Type B pancreatic cell (in vitro differentiated cells): Measurements from ENCODE around the gene RAB32. TPM values are rescaled to one million over a fixed set of nuclear protein-coding genes. Genes with fewer than 3 reads are reported as not detected.
"Not testable (repeated sequence)": the region's sequence is repeated elsewhere in the genome, so short reads cannot be mapped to it uniquely, and the experiment has no call there.

Source experiments
- DNase-seq: peaks from one replicate; pipeline ENCODE4 v3.0.0; 2021; ENCODE audit warnings: mixed read lengths; ENCODE audit not compliant: unreplicated experiment; ENCODE audit errors: extremely low spot score
- H3K27ac Mint-ChIP-seq: 2 replicates; pipeline ENCODE4 v1.8.0; 2021; ENCODE audit warnings: mild to moderate bottlenecking, mixed read lengths
- H3K27me3 Mint-ChIP-seq: 2 replicates; pipeline ENCODE4 v1.8.0; 2021; ENCODE audit warnings: mixed read lengths
- H3K36me3 Mint-ChIP-seq: 2 replicates; pipeline ENCODE4 v1.8.0; 2021; ENCODE audit warnings: mixed read lengths
- H3K4me1 Mint-ChIP-seq: one replicate; pipeline ENCODE4 v1.8.0; 2021; ENCODE audit warnings: mixed read lengths; ENCODE audit not compliant: unreplicated experiment
- H3K4me3 Mint-ChIP-seq: 2 replicates; pipeline ENCODE4 v1.8.0; 2021; ENCODE audit warnings: mild to moderate bottlenecking, mixed read lengths
- H3K9me3 Mint-ChIP-seq: 2 replicates; pipeline ENCODE4 v1.8.0; 2021; ENCODE audit warnings: mixed read lengths
- total RNA-seq: library from RNA; stranded (reverse); gene quantifications from 2 replicates; pipeline ENCODE4 v1.2.1, GENCODE V29; 2021; ENCODE audit warnings: low replicate concordance
- TF ChIP-seq, protein P1 (sequence below): fragments of 200-600 bp; sonication (generic); conservative IDR thresholded peaks from 2 replicates; pipeline ENCODE4 v1.5.0; 2021; ENCODE audit warnings: antibody characterized with exemption, mild to moderate bottlenecking

The RAB32 gene
- total RNA-seq, 1 donor from 2014 or later: 21.9 TPM

DNA sequence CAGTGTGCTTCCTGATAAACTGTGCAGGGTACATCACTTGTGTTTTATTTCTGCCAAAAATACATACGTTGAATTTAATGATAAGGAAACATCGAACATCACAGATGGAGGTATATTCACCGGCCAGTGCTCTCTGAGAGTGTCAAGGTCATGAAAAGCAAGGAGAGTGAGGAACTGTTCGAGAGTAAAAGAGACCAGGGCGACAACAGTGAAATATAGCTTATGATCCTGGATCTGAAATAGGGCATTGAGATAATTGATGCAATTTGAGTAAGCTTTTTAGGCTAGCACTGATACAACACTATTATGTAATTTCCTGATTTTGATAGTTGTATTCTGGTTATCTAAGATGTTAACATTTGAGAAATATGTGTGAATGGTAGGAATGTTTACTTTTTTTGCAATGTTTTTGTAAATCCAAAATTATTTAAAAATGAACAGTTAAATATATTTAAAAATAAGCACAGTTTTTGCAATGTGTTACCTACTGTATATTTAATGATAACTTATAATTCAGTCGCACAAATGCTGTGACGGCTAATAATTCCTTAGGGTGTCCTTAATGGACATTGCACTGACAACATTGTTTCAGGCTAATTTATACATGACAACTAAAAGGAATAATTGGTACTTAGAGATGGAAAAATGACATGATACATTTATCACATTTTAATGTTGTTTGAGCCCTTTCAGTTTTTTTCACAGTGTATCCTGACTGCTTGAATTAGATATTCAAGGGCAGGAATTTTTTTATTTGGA, 9.9 kb downstream of the RAB32 start:
- no peak for DNase-seq
- TF ChIP-seq, protein P1, sequence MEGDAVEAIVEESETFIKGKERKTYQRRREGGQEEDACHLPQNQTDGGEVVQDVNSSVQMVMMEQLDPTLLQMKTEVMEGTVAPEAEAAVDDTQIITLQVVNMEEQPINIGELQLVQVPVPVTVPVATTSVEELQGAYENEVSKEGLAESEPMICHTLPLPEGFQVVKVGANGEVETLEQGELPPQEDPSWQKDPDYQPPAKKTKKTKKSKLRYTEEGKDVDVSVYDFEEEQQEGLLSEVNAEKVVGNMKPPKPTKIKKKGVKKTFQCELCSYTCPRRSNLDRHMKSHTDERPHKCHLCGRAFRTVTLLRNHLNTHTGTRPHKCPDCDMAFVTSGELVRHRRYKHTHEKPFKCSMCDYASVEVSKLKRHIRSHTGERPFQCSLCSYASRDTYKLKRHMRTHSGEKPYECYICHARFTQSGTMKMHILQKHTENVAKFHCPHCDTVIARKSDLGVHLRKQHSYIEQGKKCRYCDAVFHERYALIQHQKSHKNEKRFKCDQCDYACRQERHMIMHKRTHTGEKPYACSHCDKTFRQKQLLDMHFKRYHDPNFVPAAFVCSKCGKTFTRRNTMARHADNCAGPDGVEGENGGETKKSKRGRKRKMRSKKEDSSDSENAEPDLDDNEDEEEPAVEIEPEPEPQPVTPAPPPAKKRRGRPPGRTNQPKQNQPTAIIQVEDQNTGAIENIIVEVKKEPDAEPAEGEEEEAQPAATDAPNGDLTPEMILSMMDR: no peak
- no peak overlapping the region for H3K4me3 Mint-ChIP-seq
- no peak overlapping the region for H3K27ac Mint-ChIP-seq
- H3K27me3 Mint-ChIP-seq: no peaks in the 10 kb centered on the region
- H3K9me3 Mint-ChIP-seq: no peaks in the 10 kb centered on the region
- H3K4me1 Mint-ChIP-seq: peaks cover 10% of the 10 kb centered on the region
- H3K36me3 Mint-ChIP-seq: peaks cover 44% of the 10 kb centered on the region

DNA sequence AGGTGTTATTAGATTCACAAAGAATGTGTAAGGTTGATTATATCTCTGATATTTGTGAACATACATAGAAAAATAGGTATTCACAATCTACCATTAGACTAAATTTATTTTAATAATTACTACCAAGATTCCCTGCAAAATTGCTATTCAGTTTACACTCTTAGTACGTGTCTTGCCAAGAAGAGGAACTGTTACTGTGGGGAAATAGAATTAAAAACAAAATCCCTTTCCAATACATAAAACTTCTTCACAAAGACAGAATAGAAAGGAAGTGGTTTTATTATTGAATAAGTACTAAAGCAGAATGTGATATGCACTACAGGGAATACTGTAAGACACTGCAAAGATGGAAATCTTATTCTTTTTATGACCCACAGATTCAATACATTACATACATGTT, 17.0 kb downstream of the RAB32 start:
- TF ChIP-seq, protein P1: no peak
- H3K27me3 Mint-ChIP-seq: no peaks in the 10 kb centered on the region
- peaks cover 3% of the 10 kb centered on the region for H3K36me3 Mint-ChIP-seq
- H3K9me3 Mint-ChIP-seq: no peaks in the 10 kb centered on the region
- no peaks in the 10 kb centered on the region for H3K4me1 Mint-ChIP-seq
- DNase-seq: no peak
- H3K27ac Mint-ChIP-seq: no peak overlapping the region
- H3K4me3 Mint-ChIP-seq: no peak overlapping the region

DNA sequence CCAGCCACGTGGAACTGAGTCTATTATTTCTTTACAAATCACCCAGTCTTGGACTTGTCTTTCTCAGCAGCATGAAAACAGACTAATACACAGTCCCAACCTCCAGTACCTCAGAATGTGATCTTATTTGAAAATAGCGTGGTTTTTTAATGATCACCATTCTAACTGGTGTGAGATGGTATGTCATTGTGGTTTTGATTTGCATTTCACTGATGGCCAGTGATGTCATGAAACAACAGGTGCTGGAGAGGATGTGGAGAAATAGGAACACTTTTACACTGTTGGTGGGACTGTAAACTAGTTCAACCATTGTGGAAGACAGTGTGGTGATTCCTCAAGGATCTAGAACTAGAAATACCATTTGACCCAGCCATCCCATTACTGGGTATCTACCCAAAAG, 23.0 kb downstream of the RAB32 start:
- not testable (repeated sequence) for H3K27ac Mint-ChIP-seq, H3K4me1 Mint-ChIP-seq, H3K9me3 Mint-ChIP-seq, H3K4me3 Mint-ChIP-seq, DNase-seq, H3K27me3 Mint-ChIP-seq, H3K36me3 Mint-ChIP-seq

DNA sequence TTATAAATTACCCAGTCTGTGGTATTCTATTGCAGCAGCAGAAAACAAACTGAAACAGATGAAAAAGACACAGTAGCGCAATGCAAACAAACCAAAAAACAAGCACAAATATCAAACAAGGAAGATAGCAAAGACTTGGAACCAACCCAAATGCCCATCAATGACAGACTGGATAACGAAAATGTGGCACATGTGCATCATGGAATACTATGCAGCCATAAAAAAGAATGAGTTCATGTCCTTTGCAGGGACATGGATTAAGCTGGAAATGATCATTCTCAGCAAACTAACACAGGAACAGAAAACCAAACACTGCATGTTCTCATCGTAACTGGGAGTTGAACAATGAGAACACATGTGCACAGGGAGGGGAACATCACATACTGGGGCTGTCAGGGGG, 25.0 kb downstream of the RAB32 start:
- not testable (repeated sequence) for H3K4me3 Mint-ChIP-seq, H3K27ac Mint-ChIP-seq, H3K27me3 Mint-ChIP-seq, H3K4me1 Mint-ChIP-seq, H3K36me3 Mint-ChIP-seq, H3K9me3 Mint-ChIP-seq, DNase-seq

DNA sequence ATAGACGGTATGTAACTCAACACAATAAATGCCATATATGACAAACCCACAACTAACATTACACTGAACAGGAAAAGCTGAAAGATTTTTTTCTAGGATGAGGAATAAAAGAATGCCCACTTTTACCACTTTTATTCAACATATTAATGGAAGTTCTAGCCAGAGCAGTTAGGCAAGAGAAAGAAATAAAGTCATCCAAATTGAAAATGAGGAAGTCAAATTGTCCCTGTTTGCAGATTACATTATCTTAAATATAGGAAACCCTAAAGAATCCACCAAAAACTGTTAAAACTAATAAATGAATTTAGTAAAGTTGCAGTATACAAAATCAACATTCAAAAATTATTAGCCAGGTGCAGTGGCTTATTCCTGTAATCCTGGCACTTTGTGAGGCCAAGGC, 30.6 kb downstream of the RAB32 start:
- no peaks in the 10 kb centered on the region for H3K36me3 Mint-ChIP-seq
- no peaks in the 10 kb centered on the region for H3K27me3 Mint-ChIP-seq
- H3K9me3 Mint-ChIP-seq: no peaks in the 10 kb centered on the region
- H3K27ac Mint-ChIP-seq: no peak overlapping the region
- no peaks in the 10 kb centered on the region for H3K4me1 Mint-ChIP-seq
- TF ChIP-seq, protein P1: no peak
- no peak for DNase-seq
- H3K4me3 Mint-ChIP-seq: no peak overlapping the region

DNA sequence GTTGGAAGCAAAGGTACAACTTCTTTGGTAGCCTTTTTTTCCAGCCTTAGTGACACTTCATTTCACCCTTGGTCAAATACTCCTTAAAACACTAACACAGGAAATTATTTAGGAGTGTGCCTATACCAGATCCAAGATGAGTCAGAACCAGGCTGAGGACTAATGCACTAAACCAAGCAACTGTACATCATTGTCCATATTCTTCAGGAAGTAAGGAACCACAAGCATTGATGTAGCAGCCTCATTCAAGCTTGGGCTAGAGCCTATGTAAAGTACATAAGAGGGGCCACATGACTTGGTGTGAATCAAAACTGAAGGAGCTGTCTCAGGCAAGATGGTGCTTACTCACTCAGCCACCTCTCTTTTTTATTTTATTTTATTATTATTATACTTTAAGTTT, 34.4 kb downstream of the RAB32 start:
- no peaks in the 10 kb centered on the region for H3K36me3 Mint-ChIP-seq
- TF ChIP-seq, protein P1: no peak
- H3K4me3 Mint-ChIP-seq: no peak overlapping the region
- H3K27me3 Mint-ChIP-seq: no peaks in the 10 kb centered on the region
- DNase-seq: no peak
- H3K27ac Mint-ChIP-seq: no peak overlapping the region
- H3K4me1 Mint-ChIP-seq: no peaks in the 10 kb centered on the region
- no peaks in the 10 kb centered on the region for H3K9me3 Mint-ChIP-seq

DNA sequence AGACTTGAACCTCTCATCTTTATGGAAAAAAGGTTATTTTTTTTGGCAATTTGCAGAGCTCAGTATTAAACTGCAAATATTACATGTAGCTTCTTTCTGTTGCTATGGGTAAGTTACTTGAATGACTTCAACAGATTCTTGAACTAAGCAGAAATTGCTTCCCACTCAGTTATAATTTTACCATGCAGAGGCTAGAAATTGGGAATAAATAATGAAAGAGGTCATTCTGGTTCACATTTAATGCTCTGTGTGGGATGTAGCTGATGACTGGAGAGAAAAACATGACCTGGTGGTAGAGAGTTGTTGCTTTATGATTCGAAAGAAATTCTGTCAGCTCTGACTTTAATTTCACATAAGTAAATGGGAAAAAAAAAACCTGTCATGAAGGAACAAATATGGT, 38.3 kb downstream of the RAB32 start:
- no peaks in the 10 kb centered on the region for H3K36me3 Mint-ChIP-seq
- no peak for DNase-seq
- no peaks in the 10 kb centered on the region for H3K27me3 Mint-ChIP-seq
- TF ChIP-seq, protein P1: no peak
- no peak overlapping the region for H3K4me3 Mint-ChIP-seq
- no peak overlapping the region for H3K27ac Mint-ChIP-seq
- no peaks in the 10 kb centered on the region for H3K9me3 Mint-ChIP-seq
- H3K4me1 Mint-ChIP-seq: no peaks in the 10 kb centered on the region
